ENCODE results near the gene EXO5.

DNA sequence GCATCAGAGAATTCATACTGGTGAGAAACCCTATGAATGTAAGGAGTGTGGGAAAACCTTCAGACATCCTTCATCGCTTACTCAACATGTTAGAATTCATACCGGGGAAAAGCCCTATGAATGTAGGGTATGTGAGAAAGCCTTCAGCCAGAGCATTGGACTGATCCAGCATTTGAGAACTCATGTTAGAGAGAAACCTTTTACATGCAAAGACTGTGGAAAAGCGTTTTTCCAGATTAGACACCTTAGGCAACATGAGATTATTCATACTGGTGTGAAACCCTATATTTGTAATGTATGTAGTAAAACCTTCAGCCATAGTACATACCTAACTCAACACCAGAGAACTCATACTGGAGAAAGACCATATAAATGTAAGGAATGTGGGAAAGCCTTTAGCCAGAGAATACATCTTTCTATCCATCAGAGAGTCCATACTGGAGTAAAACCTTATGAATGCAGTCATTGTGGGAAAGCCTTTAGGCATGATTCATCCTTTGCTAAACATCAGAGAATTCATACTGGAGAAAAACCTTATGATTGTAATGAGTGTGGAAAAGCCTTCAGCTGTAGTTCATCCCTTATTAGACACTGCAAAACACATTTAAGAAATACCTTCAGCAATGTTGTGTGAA lies 45.5 kb upstream of the EXO5 start:
- TF ChIP-seq CTCF (IDR thresholded peaks at IDR 0.05 in 4 of 5, conservative IDR thresholded peaks at IDR 0.05 in 1 of 5): no peak
- TF ChIP-seq POLR2A (IDR thresholded peaks at IDR 0.05): no peak

All from gastrocnemius medialis (tissue), 4 donors.